Uterine smooth muscle cell (primary cell): Measurements from ENCODE around the gene MYL2. TPM values are rescaled to one million over a fixed set of nuclear protein-coding genes. Genes with fewer than 3 reads are reported as not detected.

Experiments used
- total RNA-seq: library from RNA; depleted of rRNA; stranded (reverse); fragments of >200 nt; gene quantifications from 2 replicates; pipeline ENCODE4 v1.2.3, GENCODE V29; 2014

MYL2 gene, protein sequence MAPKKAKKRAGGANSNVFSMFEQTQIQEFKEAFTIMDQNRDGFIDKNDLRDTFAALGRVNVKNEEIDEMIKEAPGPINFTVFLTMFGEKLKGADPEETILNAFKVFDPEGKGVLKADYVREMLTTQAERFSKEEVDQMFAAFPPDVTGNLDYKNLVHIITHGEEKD
- total RNA-seq: not detected in 2 replicates

GRCh38 chr12:110920324-110920910 lies at the start of gene MYL2:
MYL2 (minus strand) TSS chr12:110920579; CDS start chr12:110920529, 50 bp downstream.

Other genes with a start within 250 kb of the MYL2 start
- gene HVCN1, start 231.5 kb downstream of the MYL2 start, total RNA-seq: 4.9 and 7.9 TPM in 2 replicates
- 116 and 156 TPM in 2 replicates for gene PPP1CC, start 177.7 kb downstream of the MYL2 start, total RNA-seq
- gene CCDC63, start 73.6 kb downstream of the MYL2 start, total RNA-seq: not detected in 2 replicates
- not detected in 2 replicates for gene CUX2, start 113.6 kb upstream of the MYL2 start, total RNA-seq